GM21723 (cell line): ENCODE measurements around the gene SLC44A5.
"Not testable (repeated sequence)": the region's sequence is repeated elsewhere in the genome, so short reads cannot be mapped to it uniquely, and the experiment has no call there.

Experiments
- ATAC-seq: cut with Tn5 transposase; IDR thresholded peaks from one replicate; pipeline ENCODE4 v1.9.1; 2021; ENCODE audit warnings: mild to moderate bottlenecking, moderate library complexity; ENCODE audit not compliant: unreplicated experiment

SLC44A5 gene

GRCh38 chr1:75293270-75293669 is 317.6 kb downstream of the SLC44A5 start:
- ATAC-seq, result no peak

DNA sequence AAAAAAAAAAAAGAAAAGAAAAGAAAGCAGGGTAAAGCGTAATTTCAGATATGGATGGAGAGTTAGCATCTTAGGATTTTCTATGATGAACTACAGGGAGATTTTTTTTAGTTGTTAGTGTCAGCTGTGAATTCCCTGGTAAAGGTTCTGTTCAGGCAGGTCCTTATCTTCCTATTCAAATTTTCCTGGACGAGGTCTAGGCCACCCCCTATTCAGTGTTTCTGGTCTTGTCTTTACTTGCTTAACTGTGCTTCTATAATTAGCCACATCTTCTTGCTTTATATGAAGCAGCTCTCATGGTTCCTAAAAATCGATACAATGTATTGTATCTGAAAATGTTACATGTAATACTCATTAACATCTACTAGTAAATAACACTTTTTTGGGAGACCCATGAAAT is 318.9 kb downstream of the SLC44A5 start:
- ATAC-seq, result no peak

DNA sequence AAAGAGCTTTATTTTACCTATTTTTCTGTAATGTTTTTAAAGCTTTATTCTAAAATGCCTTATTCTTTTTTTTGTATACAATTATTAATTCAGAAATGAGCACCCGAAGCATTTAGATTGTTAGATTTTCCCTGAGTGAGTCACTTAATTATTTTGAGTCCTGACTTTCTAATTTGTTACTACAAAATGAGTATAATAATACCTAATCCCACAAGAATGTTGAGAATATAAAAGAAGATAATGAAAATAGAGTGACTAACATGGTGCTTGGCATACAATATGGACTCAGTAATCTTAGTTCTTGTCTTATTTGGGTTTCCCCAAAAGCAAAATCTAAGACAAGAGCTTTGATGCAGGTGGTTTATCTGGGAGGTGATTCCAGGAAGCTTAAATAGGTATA is 334.5 kb downstream of the SLC44A5 start:
- no peak for ATAC-seq

GRCh38 chr1:75275631-75276030 is 335.3 kb downstream of the SLC44A5 start:
- no peak for ATAC-seq

GRCh38 chr1:75274920-75275506 is 335.9 kb downstream of the SLC44A5 start:
- no peak for ATAC-seq

- no peak for ATAC-seq
These were observed 337.8 kb downstream of the SLC44A5 start for GRCh38 chr1:75273110-75273509.

DNA sequence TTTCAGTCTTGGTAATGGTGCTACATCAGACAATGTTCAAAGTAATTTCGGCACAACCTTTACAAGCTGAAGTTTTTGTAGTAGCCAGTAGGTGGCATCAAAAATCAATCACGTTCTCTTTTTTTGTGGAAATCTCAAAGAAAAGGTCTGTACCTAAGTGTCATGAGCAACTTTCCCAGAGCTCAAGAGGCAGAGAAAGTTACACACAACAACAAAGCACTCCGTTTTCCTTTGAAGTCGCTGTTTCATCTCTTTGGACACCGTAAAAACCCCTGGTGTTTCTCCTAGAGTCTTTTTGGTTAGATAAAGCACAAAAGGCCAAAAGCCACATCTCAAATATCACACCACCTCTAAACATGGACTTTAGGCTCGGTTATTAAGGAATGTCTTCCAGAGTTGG is 345.1 kb downstream of the SLC44A5 start:
- ATAC-seq, result no peak

DNA sequence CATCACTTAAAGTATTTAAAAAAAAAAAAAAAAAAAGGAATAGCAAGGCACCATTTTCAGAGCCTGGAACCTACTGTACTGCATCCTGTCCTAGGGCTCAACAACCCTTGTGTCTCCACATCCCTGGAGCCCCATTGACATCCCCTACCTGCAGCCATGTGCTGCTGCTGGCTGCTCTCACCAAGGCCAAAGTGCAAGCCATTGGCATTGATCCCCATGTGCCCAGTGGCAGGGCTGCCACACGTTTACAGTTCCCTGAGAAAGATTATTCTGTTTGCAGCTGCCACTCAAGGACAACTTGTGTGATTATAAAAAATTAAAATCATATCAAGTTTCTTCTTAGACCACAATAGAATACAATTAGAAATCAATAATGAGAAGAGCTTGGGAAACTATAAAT is 346.8 kb downstream of the SLC44A5 start:
- ATAC-seq, result no peak

GRCh38 chr1:75263616-75264015 is 347.3 kb downstream of the SLC44A5 start:
- ATAC-seq, result not testable (repeated sequence)

DNA sequence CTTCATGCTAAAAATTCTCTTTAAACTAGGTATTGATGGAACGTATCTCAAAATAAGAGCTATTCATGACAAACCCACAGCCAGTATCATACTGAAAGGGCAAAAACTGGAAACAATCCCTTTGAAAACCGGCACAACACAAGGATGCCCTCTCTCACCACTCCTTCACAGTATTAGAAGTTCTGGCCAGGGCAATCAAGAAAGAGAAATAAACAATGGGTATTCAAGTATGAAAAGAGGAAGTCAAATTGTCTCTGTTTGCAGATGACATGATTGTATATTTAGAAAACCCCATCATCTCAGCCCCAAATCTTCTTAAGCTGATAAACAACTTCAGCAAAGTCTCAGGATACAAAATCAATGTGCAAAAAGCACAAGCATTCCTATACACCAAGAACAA is 349.0 kb downstream of the SLC44A5 start:
- not testable (repeated sequence) for ATAC-seq

DNA sequence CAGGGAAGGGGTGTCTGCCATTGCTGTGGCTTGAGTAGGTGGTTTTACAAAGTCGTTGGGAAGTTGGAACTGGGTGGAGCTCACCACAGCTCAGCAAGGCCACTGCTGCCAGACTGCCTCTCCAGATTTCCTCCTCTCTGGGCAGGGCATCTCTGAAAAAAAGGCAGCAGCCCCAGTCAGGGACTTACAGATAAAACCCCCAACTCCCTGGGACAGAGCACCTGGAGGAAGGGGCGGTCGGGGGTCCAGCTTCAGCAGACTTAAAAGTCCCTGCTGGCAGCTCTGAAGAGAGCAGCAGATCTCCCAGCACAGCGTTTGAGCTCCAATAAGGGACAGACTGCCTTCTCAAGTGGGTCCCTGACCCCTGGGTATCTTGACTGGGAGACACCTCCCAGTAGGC is 352.6 kb downstream of the SLC44A5 start:
- no peak for ATAC-seq

GRCh38 chr1:75257424-75257823 is 353.5 kb downstream of the SLC44A5 start:
- ATAC-seq, result no peak

- not testable (repeated sequence) for ATAC-seq
These were observed 360.8 kb downstream of the SLC44A5 start for GRCh38 chr1:75250114-75250513.

GRCh38 chr1:75245239-75245638 is 365.7 kb downstream of the SLC44A5 start:
- ATAC-seq, result no peak

DNA sequence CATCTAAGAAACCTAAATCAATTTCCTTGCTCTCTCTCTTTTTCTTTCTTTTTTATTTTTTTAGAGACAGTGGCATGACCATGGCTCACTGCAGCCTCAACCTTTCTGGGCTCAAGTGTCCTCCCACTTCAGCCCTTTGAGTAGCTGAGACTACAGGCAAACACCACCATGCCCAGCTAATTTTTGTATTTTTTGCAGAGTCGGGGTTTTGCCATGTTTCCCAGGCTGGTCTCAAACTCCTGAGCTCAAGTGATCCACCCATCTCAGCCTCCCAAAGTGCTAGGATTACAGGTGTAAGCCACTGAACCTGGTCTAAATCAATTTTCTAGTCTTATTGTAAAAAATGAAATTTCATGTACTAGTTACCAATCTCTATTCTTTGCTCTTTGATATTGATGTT is 367.8 kb downstream of the SLC44A5 start:
- ATAC-seq, result no peak

DNA sequence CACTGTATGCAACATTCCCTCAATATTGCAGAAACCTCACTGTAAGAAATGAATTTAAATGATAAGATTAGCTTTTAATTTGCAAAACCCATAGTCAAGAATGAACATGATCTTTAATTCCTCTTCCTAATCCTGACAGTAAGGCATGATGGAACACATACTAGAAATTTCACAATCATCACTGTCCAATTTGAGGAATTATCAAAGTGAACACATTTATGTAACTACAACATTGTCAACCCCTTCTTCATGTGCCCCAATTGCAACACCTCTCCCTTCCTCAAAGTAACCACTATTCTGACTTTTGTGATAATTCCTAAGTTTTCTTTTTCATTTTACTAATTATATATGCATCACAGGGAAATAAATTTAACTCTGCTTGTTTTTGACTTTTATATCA is 373.6 kb downstream of the SLC44A5 start:
- ATAC-seq, result no peak

GRCh38 chr1:75234562-75234961 is 376.4 kb downstream of the SLC44A5 start:
- ATAC-seq, result no peak

DNA sequence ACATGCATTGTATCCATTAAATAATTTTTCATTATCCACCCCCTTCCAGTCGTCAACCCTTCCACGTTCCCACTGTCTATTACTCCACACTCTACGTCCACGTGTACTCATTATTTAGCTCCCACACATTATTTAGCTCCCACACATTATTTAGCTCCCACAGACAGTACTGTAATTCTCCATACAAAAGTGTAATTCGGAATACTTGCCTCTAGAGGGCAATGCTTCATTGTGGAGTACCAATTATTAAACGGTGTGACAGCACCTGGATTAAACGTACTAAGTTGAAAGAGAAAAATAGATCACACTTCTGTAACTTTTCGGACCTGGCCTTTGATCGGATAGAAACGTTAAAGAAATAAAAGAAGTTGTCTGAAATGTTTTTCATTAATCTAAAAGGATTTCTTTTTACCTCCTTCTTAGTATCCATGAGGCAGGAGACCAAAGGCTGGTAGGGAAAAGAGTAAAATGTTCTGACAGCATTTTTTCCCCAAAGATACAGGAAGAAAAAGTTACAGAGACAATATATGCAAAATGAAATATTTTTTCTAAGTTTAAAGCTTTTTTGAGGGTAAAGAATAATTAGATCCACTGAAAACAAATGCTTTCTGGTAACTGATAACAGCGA is 377.5 kb downstream of the SLC44A5 start:
- peak; percentile 88 for ATAC-seq

DNA sequence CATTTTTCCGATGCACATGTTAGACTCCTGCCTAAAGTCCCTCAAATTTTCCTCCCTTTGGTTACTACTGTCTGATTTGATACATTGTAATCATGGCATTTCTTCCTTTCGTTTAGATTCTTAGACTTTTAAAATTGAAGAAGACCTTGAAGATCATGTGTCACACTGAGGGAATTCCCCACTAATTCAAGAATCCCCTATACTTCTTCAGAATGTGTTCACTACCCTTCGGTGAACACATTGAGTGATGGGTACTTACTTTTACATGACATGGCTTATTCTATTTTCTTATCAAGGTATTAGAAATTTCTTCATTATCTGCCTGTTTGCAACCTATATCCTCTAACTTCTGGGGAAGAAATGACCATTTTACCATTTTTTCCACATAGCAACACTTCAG is 390.8 kb downstream of the SLC44A5 start:
- ATAC-seq, result no peak

DNA sequence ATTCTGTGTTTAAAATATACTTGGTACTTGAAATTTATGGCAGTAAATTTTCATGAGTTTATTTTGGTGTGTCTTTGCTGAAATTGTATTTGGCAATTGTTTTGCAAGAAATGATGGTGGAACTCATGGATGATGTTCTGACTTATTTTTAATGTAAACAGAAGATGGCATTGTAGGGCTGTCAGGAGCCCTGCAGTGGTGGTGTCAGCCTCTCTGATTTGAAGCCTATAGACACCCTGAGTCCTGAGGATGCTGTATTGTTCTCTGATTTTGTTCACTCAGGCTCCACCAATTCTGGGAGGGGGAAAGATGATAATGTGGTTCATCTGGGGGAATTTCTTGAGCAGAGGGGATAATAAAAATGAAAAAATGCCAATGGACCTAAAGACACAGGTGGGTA is 396.9 kb downstream of the SLC44A5 start:
- ATAC-seq, result no peak

- ATAC-seq, result no peak
These were observed 399.3 kb downstream of the SLC44A5 start for GRCh38 chr1:75211648-75212047.

GRCh38 chr1:75208862-75209261 is 402.1 kb downstream of the SLC44A5 start:
- ATAC-seq, result no peak
